ENCODE results near the gene TMA7.
"Not testable (repeated sequence)": the region's sequence is repeated elsewhere in the genome, so short reads cannot be mapped to it uniquely, and the experiment has no call there.

Gene TMA7

GRCh38 chr3:48475188-48475587 lies 35.1 kb downstream of the TMA7 start:
- DNase-seq (ENCODE audit: low read depth in 1 of 2, low spot score in 1 of 2), result no peak
- TF ChIP-seq CTCF (IDR thresholded peaks at IDR 0.05; ENCODE audit: insufficient read depth, low read length) (no peak), POLR2AphosphoS5 (IDR thresholded peaks at IDR 0.05; ENCODE audit: low read depth) (no peak), SPI1 (IDR thresholded peaks at IDR 0.05; ENCODE audit: borderline replicate concordance, low read depth) (no peak), GABPA (IDR thresholded peaks at IDR 0.05; ENCODE audit: low read depth) (no peak), REST (IDR thresholded peaks at IDR 0.05; ENCODE audit: insufficient replicate concordance, low read depth) (no peak)
- Histone ChIP-seq H3K27me3 (ENCODE audit: insufficient read depth, poor library complexity, severe bottlenecking) (no peaks in the 10 kb centered on the region), H3K27ac (replicated peaks) (no peak overlapping the region), H3K4me3 (replicated peaks; ENCODE audit: insufficient read depth, low read length) (no peak overlapping the region)

- no peak for DNase-seq (ENCODE audit: low read depth in 1 of 2, low spot score in 1 of 2)
- no peak overlapping the region for H3K27ac ChIP-seq (replicated peaks)
- TF ChIP-seq SPI1 (IDR thresholded peaks at IDR 0.05; ENCODE audit: borderline replicate concordance, low read depth), result no peak
Observed at GRCh38 chr3:48476426-48477053, 36.5 kb downstream of the TMA7 start.

GRCh38 chr3:48477959-48478520 lies 38.0 kb downstream of the TMA7 start:
- Histone ChIP-seq H3K27me3 (ENCODE audit: insufficient read depth, poor library complexity, severe bottlenecking) (no peaks in the 10 kb centered on the region), H3K4me3 (replicated peaks; ENCODE audit: insufficient read depth, low read length) (no peak overlapping the region), H3K27ac (replicated peaks) (no peak overlapping the region)
- DNase-seq (ENCODE audit: low read depth in 1 of 2, low spot score in 1 of 2), result no peak
- TF ChIP-seq SPI1 (IDR thresholded peaks at IDR 0.05; ENCODE audit: borderline replicate concordance, low read depth), result no peak
- TF ChIP-seq REST (IDR thresholded peaks at IDR 0.05; ENCODE audit: insufficient replicate concordance, low read depth), result no peak
- TF ChIP-seq CTCF (IDR thresholded peaks at IDR 0.05; ENCODE audit: insufficient read depth, low read length), result no peak
- TF ChIP-seq POLR2AphosphoS5 (IDR thresholded peaks at IDR 0.05; ENCODE audit: low read depth), result no peak
- TF ChIP-seq GABPA (IDR thresholded peaks at IDR 0.05; ENCODE audit: low read depth), result no peak

More at GRCh38 chr3:48476426-48477053, 36.5 kb downstream of the TMA7 start:
- no peaks in the 10 kb centered on the region for H3K27me3 ChIP-seq (ENCODE audit: insufficient read depth, poor library complexity, severe bottlenecking)
- no peak overlapping the region for H3K4me3 ChIP-seq (replicated peaks; ENCODE audit: insufficient read depth, low read length)

GRCh38 chr3:48478626-48479555 lies 38.8 kb downstream of the TMA7 start:
- H3K4me3 ChIP-seq (replicated peaks; ENCODE audit: insufficient read depth, low read length), result no peak overlapping the region
- no peak for TF ChIP-seq GABPA (IDR thresholded peaks at IDR 0.05; ENCODE audit: low read depth)
- TF ChIP-seq REST (IDR thresholded peaks at IDR 0.05; ENCODE audit: insufficient replicate concordance, low read depth), result no peak
- TF ChIP-seq SPI1 (IDR thresholded peaks at IDR 0.05; ENCODE audit: borderline replicate concordance, low read depth), result no peak
- no peak for TF ChIP-seq POLR2AphosphoS5 (IDR thresholded peaks at IDR 0.05; ENCODE audit: low read depth)
- no peak for TF ChIP-seq CTCF (IDR thresholded peaks at IDR 0.05; ENCODE audit: insufficient read depth, low read length)
- no peak overlapping the region for H3K27ac ChIP-seq (replicated peaks)
- DNase-seq (ENCODE audit: low read depth in 1 of 2, low spot score in 1 of 2), result peak in 1 of 2 experiments; percentile 43
- no peaks in the 10 kb centered on the region for H3K27me3 ChIP-seq (ENCODE audit: insufficient read depth, poor library complexity, severe bottlenecking)

- DNase-seq (ENCODE audit: low read depth in 1 of 2, low spot score in 1 of 2); H3K27ac ChIP-seq (replicated peaks); H3K27me3 ChIP-seq (ENCODE audit: insufficient read depth, poor library complexity, severe bottlenecking); H3K4me3 ChIP-seq (replicated peaks; ENCODE audit: insufficient read depth, low read length): not testable (repeated sequence)
Observed at GRCh38 chr3:48480891-48481290, 40.8 kb downstream of the TMA7 start.

Data from HL-60 (cell line).